Spleen (tissue), 7 donors: ENCODE results near the gene TAX1BP1.

Source experiments
- CTCF ChIP-seq, 11 experiments: fragments of 200-600 bp in 7 of 11; fragments of 450-650 bp in 4 of 11; sonication (generic) in 4 of 11; IDR thresholded peaks in 8 of 11; conservative IDR thresholded peaks in 3 of 11; 1 replicate in 7 of 11; 2 replicates in 4 of 11; pipeline versions ENCODE4 v1.4.0 to v1.8.0; 2016 to 2021; ENCODE audit warnings: antibody characterized with exemption in 11 of 11, inconsistent platforms in 4 of 11, mild to moderate bottlenecking in 1 of 11
- POLR2A ChIP-seq, 3 donors: fragments of 450-650 bp; IDR thresholded peaks; one replicate each; pipeline ENCODE4 v1.5.1; 2017; ENCODE audit warnings: antibody characterized with exemption in 3 of 3, mild to moderate bottlenecking in 1 of 3
- POLR2AphosphoS5 ChIP-seq, 3 donors: sonication (generic); formaldehyde crosslinking; IDR thresholded peaks; one replicate each; pipeline ENCODE4 v1.5.1; 2017; ENCODE audit warnings: antibody characterized with exemption in 3 of 3
- donor health status: DM: no; HTN: no; CAD: no; lungs with moderate emphysema.
- donor health status: DM: no; HTN: no; CAD: no.
- donor health status: DM: no; HTN: no; CAD: no.

GRCh38 chr7:27751888-27752660 is 12.1 kb downstream of the TAX1BP1 start:
- no peak for TF ChIP-seq POLR2A (IDR thresholded peaks at IDR 0.05)
- TF ChIP-seq CTCF (IDR thresholded peaks at IDR 0.05 in 8 of 11, conservative IDR thresholded peaks at IDR 0.05 in 3 of 11) = no peak
- no peak for TF ChIP-seq POLR2AphosphoS5 (IDR thresholded peaks at IDR 0.05)
